ENCODE data around the gene HSPA14.
"Not testable (repeated sequence)": the region's sequence is repeated elsewhere in the genome, so short reads cannot be mapped to it uniquely, and the experiment has no call there.

The HSPA14 gene

DNA sequence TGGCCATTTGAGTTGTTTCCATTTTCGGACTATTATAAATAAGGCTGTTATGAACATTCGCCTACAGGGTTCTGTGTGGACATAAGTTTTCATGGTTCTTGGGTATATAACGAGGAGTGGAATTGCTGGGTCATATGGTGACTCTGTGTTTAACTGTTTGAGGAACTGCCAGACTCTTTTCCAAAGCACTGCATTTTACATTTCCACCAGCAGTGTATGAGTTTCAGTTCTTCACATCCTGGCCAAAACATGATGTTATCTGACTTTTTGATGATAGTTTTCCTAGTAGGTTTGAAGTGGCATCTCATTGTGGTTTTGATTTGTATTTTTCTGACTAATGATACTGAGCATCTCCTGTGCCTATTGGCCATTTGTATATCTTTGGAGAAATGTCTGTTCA, 46.0 kb downstream of the HSPA14 start:
- DNase-seq, result no peak

- peak; percentile 22 for DNase-seq
Observed at GRCh38 chr10:14889318-14889717, 51.2 kb downstream of the HSPA14 start.

DNA sequence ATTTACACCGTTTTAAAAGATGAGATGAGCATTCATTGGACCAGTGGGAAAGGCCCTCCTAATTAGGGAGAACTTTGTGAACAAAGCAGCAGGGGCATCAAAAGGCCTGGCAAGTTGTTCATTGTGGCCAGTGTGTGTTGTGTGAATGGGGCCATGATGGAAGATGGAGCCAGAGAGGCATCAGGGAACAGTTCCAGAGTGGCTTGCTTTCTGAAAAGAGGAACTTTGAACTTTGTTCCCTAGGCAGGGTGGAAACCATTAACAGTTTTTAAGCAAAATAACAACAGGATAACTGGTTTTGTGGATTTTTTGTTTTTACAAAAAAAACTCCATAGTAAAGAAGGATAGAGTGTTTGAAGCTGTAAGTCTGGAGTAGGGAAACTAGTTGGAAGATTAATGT, 53.0 kb downstream of the HSPA14 start:
- DNase-seq, result no peak

DNA sequence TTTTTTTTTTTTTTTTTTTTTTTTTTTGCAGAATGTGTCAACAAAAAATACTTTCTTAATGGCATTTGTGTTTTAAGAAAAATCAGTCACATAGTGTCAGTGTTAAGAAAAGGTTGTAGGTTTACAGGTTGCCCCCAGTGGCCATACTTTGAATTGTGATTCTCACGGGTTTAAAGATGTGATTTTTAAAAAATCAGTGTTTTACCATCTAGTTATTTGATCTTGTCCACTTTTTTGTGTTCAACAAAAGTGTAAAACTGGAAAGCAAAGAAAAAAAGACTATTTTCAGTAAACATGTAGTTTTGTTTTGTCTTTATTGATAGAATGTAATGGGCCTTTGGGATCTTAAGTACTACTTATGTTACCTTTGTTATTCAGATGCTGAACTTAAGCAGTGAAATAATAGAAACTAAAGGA, 66.2 kb downstream of the HSPA14 start:
- peak; percentile 50 for DNase-seq

DNA sequence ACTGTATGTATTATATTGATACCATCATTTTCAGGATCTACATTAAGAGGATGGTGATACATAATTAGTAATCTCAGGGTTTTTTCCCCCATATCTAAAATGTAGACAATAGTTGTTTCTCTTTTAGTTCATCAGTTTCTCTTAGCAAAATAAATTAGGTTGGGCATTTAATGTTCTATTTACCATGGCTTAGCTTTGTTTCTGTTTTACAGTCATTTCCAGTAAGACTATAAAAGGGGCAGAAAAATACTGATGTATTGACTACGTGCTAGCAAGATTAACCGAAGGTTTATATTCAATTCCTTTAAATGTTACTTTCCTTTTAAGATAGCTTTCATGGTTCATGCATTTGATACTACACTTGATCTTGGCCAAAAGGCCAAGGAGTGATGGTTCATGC, 66.8 kb downstream of the HSPA14 start:
- no peak for DNase-seq

GRCh38 chr10:14905890-14906289, 67.8 kb downstream of the HSPA14 start:
- DNase-seq, result no peak

DNA sequence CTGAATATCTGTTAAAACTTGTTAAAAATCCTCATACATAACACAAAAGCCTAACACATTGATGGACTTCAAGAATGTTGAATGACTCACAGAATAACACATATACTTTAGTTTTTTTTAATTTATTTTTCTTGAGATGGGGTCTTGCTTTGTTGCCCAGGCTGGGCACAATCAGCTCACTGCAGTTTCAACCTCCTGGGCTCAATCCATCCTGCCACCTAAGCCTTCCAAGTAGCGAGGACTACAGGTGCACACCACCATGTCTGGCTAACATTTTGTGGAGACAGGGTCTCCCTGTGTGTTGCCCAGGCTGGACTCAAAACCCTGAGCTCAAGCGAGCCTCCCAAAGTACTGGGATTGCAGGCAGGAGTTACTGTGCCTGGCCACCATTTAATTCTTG, 68.7 kb downstream of the HSPA14 start:
- DNase-seq, result no peak

- DNase-seq, result not testable (repeated sequence)
Observed at GRCh38 chr10:14907591-14907990, 69.5 kb downstream of the HSPA14 start.

DNA sequence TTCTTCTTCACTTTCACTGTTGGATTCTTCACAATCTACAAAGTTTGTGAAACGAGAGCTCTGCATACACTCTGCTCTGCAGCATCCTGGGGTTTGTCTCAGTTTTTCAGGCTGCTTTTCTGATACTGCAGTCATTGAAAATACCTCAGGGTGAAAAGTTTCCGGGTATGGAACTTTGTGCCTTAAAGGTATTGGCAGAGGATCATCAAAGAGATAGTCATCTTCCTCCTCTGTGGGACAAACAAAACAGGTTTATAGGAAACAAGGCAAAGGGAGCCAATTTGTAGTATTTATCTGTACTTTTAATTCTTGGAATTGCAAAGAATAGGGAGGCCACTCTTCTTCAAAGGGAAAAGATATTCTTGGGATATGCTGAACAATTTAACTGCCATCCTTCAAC, 71.0 kb downstream of the HSPA14 start:
- no peak for DNase-seq

DNA sequence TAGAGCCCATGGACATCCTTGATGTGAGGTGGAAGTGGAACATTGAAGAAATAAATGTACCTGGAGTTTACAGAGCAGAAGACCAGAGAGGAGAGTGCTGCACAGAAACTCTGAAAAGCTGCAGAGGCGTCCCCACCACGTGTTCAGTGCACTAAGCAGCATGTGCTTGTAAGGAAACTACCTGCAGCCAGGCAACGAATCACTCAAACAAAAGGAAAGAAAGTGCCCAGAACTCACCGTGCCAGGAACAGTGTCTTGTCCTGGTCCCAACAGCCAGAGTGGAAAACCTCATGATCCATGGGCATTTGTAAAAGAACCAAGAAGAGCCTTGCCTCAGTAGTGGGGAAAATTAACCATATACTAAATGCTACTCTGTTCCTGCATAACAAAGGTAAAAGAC, 72.8 kb downstream of the HSPA14 start:
- no peak for DNase-seq

DNA sequence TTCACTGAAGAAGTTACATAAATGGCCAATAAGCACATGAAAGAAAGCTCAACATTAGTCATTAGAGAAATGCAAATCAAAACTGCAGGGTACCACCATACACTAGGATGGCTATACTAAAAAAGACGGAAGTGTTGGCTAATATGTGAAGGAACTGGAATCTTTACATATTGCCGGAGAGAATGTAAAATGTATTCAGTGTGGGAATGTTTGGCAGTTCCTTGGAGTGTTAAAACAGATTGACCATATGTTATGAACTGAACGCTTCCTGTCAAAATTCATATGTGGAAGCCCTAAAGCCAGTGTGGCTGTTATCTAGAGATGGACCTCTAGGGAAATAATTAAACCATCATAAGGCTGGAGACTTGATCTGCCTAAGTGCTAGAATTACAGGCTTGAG, 73.7 kb downstream of the HSPA14 start:
- no peak for DNase-seq

DNA sequence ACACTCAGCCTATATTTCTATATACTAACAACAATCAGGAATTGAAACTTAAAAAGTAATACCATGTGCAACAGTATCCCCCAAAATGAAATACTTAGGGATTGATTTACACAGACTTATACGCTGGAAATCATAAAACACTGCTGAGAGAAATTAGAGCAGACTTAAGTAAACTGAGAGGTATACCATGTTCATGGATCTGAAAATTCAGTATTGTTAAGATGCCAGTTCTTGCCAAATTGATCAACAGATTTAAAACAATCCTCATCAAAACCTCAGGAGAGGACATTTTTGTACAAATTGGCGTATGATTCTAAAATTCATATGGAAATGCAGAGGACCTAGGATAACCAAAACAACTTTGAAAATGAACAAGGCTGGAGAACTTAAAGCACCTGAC, 78.5 kb downstream of the HSPA14 start:
- no peak for DNase-seq

GRCh38 chr10:14917827-14918226, 79.7 kb downstream of the HSPA14 start:
- DNase-seq, result no peak

DNA sequence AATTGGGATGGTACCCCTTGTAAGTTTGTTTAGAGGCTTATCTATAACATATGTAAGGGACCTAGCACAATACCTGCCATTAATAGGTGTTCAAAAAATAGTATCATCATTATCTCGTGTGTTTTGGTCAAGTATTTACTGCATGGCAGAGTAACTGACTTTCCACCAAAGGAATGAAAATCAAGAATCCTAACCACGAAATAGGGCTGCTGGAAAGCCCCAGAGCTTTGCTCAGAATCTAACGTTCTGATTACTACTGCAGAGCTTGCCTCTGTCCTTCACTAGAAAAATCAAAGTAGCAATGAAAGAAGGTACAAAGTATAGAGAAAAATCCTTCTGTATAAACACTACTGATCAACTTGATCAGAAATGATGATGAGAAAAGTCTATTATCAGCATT, 80.9 kb downstream of the HSPA14 start:
- DNase-seq, result no peak

Measured in CD4-positive, alpha-beta T cell treated with Interleukin-17A for 1 hour (primary cell).